Fibroblast of lung (primary cell): ENCODE data around the gene BNIP5.

ENCODE experiments used
- EZH2 ChIP-seq: IDR thresholded peaks from 2 replicates; pipeline ENCODE4 v1.5.1; 2012; ENCODE audit warnings: low read length, control low read depth, mild to moderate bottlenecking; ENCODE audit errors: missing control alignments
- TF ChIP-seq, protein P1 (sequence below), 2 donors: IDR thresholded peaks in 1 of 2; conservative IDR thresholded peaks in 1 of 2; 1 replicate in 1 of 2; 2 replicates in 1 of 2; pipeline ENCODE4 v1.5.1; 2011 to 2012; ENCODE audit warnings: low read length in 2 of 2, control low read depth in 1 of 2, inconsistent platforms in 1 of 2, low read depth in 1 of 2, mild to moderate bottlenecking in 1 of 2

GRCh38 chr6:36353411-36353915, 16.8 kb upstream of the BNIP5 start:
- TF ChIP-seq, protein P1, sequence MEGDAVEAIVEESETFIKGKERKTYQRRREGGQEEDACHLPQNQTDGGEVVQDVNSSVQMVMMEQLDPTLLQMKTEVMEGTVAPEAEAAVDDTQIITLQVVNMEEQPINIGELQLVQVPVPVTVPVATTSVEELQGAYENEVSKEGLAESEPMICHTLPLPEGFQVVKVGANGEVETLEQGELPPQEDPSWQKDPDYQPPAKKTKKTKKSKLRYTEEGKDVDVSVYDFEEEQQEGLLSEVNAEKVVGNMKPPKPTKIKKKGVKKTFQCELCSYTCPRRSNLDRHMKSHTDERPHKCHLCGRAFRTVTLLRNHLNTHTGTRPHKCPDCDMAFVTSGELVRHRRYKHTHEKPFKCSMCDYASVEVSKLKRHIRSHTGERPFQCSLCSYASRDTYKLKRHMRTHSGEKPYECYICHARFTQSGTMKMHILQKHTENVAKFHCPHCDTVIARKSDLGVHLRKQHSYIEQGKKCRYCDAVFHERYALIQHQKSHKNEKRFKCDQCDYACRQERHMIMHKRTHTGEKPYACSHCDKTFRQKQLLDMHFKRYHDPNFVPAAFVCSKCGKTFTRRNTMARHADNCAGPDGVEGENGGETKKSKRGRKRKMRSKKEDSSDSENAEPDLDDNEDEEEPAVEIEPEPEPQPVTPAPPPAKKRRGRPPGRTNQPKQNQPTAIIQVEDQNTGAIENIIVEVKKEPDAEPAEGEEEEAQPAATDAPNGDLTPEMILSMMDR (conservative IDR thresholded peaks at IDR 0.05 in 1 of 2, IDR thresholded peaks at IDR 0.05 in 1 of 2; ENCODE audit: low read depth in 1 of 2, low read length in 2 of 2), result no peak
- no peak for TF ChIP-seq EZH2
